GM12801 (cell line): ENCODE measurements around the gene TSPAN18.

ENCODE experiments used
- CTCF ChIP-seq: IDR thresholded peaks from one replicate; pipeline ENCODE4 v1.5.1; 2011; ENCODE audit warnings: control low read depth; ENCODE audit not compliant: insufficient read length; ENCODE audit errors: extremely low read depth

TSPAN18 gene

GRCh38 chr11:44917741-44918140 lies 191.0 kb downstream of the TSPAN18 start:
- no peak for TF ChIP-seq CTCF

GRCh38 chr11:44920451-44920850 lies 193.7 kb downstream of the TSPAN18 start:
- no peak for TF ChIP-seq CTCF

GRCh38 chr11:44923115-44923514 lies 196.4 kb downstream of the TSPAN18 start:
- TF ChIP-seq CTCF: no peak

- TF ChIP-seq CTCF: no peak
Measured at GRCh38 chr11:44923806-44924205, 197.0 kb downstream of the TSPAN18 start.

GRCh38 chr11:44926036-44926435 lies 199.3 kb downstream of the TSPAN18 start:
- no peak for TF ChIP-seq CTCF

- TF ChIP-seq CTCF: no peak
Measured at GRCh38 chr11:44927174-44927661, 200.5 kb downstream of the TSPAN18 start.

GRCh38 chr11:44928144-44928543 lies 201.4 kb downstream of the TSPAN18 start:
- TF ChIP-seq CTCF: no peak

GRCh38 chr11:44928816-44929215 lies 202.1 kb downstream of the TSPAN18 start:
- TF ChIP-seq CTCF: no peak
